ENCODE measurements around the gene TNIP1.

DNA sequence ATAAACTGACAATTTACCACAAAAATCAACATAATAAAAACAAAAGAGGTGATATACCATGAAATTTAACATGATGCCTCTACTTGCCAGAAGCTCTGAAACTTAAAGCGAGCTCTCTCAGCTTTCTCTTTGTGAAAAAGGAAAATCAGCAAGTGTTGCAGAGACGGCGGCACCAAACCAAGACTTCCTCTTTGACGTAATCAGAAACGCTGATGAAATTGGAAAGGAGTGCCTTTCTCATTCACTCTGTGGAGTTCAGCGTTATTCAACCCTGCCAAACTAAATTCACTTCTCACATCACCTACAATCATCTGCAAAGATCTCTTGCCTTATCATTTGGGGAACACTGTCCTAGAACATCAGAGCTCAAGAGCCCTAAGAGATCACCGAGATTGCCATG lies 44.6 kb upstream of the TNIP1 start:
- TF ChIP-seq JUN (IDR thresholded peaks at IDR 0.05) = no peak
- TF ChIP-seq EP300 (IDR thresholded peaks at IDR 0.05) = no peak
- no peak for TF ChIP-seq CTCF (IDR thresholded peaks at IDR 0.05)
- TF ChIP-seq TFCP2L1 (CRISPR knock-in tag; IDR thresholded peaks at IDR 0.05) = no peak
- TF ChIP-seq NPAS2 (CRISPR knock-in tag; IDR thresholded peaks at IDR 0.05; ENCODE audit: borderline replicate concordance) = no peak
- no peak for TF ChIP-seq POLR2AphosphoS2 (conservative IDR thresholded peaks at IDR 0.05; ENCODE audit: low read length)
- no peak for TF ChIP-seq POLR2A (IDR thresholded peaks at IDR 0.05; ENCODE audit: low read length)
- no peak for TF ChIP-seq CHD2 (IDR thresholded peaks at IDR 0.05; ENCODE audit: low read length, partially characterized antibody)

Data from A549 (cell line).